NCI-H510A (cell line): ENCODE results near the gene IMMP2L.
"Not testable (repeated sequence)": the region's sequence is repeated elsewhere in the genome, so short reads cannot be mapped to it uniquely, and the experiment has no call there.

Source experiments
- DNase-seq: peaks from one replicate; lab custom pipeline; 2025; lab: John Stamatoyannopoulos, UW

IMMP2L gene

DNA sequence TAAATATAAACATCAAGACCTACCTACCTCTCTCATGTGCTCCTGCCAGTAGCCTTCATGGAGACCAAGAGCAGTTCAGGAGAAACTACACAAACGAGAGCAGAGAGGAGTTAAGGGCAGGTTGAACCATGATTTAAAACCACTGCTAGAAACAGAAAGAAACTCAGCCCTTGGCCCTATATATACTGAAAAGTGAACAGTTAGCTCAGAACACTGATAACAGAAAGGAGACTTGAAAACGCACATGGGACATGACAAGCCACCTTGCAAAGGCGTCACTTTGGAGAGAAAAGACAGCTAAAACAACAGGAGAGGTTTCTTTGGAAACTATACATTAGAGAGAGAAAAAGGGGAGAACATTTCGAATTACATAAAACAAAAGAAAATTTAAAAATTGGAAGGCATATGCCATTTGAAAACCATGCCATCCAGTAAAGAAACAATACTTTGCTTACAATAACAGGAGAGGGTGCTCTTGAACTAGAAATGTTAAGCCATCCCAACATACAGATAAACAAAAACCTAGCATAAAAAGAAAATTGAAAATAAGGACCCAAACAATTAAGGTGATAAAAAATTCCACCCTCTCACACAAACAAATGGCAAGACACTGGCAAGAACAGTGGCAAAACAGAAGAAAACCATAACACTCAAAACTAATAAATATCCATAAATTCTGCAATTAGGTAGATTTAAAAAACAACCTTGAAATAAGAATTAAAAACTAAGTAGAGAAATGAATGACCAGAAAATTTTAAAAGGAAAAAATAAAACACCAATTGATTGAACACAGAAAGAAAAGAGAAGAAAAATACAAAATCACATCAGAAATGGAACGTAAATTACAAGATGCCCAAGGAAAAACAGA, 232.7 kb downstream of the IMMP2L start:
- no peak for DNase-seq

DNA sequence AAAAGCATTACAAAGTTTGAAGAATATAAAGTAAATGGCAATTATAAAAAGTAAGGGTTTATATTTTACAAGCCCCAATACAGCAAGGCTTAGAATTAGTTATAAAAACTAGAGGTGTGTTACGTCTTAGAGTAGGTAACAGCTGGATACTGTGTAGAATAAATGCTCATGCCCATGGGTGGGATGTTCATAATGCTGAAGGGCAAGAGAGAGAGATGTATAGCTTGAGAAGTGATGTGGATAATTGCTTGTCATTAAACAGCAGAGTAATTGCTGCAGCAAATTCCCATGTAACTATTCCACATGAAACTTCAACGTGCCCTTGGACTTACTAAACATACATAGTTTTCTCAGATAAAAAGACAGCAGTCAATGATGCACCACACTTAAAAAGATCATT, 233.8 kb downstream of the IMMP2L start:
- DNase-seq = no peak

DNA sequence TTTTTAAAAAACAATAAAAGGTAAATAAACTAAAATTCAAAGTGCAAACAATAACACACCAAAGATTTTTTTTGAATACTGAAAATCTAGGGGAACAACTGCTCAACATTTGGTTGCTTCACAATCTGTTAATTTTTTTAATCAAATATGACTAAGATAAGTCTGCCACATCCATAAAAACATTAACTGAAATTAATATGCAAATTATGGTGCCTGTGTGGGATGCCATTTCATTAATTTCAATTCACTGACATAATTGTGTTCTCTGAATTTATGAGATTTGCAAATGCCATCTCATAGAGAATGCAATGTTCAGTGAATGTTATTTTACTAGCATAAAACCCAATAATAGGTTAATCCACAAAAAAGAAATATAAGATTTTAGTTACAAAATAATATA, 237.5 kb downstream of the IMMP2L start:
- no peak for DNase-seq

DNA sequence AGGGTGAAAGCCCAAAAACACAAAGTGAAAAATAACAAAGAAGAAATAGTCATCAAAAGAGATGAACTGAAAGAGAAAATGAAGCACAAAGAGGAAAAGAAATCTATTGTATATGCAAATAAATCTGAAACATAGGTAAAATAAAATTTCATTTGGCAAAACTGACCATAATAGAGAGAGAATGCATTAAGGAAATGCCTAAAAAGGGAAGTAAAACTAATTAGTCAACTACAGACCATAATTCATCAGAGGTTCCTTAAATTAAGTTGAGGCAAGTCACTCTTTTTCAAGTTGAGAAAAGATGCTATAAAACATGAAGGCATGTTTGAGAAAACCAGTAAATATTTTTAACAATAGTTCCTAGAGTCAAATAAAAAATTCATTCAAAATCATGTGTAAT, 238.1 kb downstream of the IMMP2L start:
- DNase-seq = no peak

DNA sequence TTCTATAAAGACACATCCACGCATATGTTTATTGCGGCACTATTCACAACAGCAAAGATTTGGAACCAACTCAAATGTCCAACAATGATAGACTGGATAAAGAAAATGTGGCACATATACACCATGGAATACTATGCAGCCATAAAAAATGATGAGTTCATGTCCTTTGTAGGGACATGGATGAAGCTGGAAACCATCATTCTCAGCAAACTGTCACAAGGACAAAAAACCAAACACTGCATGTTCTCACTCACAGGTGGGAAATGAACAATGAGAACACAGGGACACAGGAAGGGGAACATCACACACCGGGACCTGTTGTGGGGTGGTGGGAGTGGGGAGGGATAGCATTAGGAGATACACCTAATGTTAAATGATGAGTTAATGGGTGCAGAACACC, 238.6 kb downstream of the IMMP2L start:
- not testable (repeated sequence) for DNase-seq

DNA sequence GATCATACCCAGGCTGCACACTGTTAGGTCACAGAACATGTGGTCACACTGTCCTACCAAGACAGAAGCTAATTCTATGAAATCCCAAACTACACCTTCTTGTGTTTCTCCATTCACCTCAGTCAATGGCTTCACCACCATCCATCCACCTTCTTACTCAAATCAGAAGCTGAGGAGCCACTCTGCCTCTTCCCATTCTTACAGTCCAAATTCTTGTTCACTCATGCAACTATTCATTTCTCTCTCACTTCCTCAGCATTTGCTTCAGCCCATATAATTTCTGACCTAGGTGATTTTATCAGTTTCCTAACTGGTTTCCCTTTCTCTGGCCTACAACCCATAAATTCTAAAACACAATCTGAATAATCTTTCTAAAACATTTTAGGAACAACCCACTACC, 242.2 kb downstream of the IMMP2L start:
- DNase-seq = no peak

DNA sequence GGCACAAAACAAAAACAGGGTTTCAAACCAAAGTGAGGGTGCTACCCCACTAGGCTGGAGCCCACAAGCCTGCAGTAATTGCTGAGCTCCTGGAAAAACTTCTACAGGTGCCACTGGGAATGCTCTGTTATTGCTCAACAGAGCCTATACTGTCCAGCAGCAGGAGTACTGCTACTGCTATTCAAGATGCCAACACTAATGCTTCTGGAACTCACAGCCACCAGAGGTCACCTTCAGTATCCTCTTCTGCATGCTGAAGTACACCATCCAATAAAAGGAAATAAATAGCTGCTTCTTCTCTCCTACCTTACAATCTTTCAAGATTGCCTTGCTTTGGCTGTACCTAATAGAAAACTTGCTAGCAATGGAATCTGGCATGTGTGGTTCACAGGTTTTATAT, 249.3 kb downstream of the IMMP2L start:
- DNase-seq = no peak

DNA sequence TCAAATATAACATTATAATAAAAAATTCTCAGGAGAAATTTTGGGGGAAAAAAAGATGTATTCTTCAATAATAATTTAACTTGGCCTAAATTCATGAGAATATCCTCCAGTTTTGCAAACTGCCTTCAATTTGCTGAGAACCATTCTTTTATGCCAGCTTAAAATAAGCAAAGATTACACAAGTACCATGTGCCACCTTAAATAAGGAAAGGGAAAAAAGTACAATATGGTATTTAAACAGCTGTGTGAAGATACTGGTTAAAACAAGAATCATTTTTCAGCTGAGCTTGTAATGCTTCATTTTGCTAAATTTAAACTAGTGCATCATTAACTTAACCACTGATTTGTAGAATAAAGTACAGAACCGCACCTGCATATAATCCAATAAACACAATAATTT, 253.6 kb downstream of the IMMP2L start:
- DNase-seq = no peak

DNA sequence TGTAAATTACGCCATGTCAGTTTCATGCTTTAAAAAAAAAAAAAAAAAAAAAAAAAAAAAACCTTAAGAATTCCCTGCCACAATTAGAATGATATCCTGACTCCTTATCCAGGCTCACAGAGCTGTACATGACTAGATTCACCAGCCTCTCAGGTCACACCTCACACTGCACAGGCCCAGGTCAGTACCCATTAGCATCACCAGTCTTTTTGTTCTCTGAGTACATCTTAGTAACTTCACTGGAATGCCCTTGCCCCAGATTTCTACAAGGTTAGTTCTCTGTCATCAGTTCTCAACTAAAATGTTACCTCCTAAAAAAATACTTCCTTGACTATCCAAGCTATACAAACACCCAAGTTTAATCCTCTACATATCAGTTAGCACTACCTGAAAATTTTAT, 260.4 kb downstream of the IMMP2L start:
- no peak for DNase-seq

DNA sequence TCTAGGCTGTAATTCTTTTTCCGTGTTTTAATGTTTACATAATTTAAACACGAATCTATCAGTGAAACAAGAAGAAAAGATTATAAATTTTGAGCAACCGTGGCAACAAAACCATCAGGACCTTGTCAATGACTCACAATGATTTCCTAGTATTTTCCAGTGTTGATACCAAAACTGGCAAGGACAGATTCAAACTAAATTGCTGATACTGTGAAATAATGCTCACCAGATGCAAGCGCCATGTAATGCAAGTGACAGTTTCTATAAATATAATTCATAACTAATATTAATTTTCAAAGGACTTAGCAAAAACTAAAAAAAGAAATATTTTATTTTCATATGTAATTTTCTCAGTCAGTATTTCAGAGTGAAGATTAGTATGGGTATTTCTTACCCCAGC, 267.8 kb downstream of the IMMP2L start:
- no peak for DNase-seq

DNA sequence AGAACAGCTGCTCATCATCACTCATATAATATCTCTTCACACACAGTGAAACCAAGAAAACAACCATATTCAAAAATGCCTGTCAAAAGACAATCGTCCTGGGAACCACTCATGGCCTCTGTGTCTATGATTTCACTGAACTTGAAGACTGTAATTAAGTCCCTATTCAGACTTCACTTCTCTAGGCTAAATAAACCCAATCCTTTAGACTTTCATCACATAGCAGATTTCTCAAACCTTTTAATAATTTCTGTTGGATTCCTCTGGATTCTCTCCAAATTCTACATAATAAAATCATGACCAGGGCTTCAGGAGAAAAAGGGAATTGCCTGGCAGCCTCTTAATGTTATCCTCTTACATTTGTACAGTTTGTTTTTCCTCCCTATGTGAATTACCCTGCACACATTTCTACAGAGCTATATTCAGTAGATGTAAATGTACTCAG, 270.2 kb downstream of the IMMP2L start:
- no peak for DNase-seq

DNA sequence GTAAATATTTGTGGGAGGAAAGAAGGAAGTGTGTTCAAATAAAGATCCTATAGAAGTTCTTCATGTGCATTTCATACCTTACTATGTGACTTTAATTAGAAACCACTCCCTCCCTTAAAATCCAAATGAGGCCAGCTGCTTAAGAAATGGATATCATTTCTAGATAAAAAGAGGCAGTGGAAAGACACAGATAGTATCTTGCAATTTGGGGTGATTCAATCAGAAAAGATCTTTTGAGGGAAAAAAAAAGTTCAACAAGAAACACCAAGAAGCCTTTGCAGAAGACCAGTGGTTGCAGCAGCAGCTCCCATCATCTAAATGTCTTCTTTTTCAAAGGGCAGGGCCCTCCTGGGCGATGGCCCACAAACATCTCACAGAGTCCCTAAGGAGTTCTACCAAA, 271.3 kb downstream of the IMMP2L start:
- DNase-seq = no peak

DNA sequence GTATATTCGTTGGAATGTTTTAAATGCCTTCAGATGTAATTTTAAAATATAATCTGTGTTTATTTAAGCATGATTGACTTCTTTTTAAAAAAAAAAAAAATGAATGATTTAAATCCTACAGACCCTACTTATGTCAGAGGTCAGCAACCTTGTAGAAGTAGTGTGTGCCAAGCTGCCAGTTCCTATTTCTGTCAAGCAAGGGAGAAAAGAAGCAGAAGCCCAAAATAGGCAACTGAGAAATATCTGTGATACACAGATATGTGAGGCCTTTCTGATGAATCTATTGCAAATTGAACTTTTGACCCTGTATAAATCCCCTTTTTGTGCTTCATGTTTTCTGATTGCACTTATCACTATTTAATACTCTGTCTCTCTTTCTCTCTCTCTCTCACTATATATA, 271.9 kb downstream of the IMMP2L start:
- DNase-seq = no peak

DNA sequence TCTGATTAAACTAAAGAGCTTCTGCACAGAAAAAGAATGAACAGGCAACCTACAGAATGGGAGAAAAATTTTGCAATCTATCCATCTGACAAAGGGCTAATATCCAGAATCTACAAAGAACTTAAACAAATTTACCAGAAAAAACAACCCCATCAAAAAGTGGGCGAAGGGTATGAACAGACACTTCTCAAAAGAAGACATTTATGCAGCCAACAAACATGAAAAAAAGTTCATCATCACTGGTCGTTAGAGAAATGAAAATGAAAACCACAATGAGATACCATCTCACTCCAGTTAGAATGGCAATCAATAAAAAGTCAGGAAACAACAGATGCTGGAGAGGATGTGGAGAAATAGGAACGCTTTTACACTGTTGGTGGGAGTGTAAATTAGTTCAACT, 273.9 kb downstream of the IMMP2L start:
- not testable (repeated sequence) for DNase-seq

DNA sequence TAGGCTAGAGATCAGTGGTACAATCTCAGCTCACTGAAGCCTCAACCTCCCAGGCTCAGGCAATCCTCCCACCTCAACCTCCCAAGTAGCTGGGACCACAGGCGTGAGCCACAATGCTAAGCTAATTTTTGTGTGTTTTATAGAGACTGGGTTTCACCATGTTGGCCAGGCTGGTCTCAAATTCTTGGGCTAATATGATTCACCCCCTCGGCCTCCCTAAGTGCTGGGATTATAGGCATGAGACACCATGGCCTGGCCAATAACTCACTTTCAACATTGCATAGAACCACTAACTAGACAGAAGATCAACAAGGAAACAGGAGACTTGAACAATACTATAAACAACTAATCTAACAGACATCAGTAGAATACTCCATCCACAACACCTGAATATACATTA, 279.7 kb downstream of the IMMP2L start:
- no peak for DNase-seq

DNA sequence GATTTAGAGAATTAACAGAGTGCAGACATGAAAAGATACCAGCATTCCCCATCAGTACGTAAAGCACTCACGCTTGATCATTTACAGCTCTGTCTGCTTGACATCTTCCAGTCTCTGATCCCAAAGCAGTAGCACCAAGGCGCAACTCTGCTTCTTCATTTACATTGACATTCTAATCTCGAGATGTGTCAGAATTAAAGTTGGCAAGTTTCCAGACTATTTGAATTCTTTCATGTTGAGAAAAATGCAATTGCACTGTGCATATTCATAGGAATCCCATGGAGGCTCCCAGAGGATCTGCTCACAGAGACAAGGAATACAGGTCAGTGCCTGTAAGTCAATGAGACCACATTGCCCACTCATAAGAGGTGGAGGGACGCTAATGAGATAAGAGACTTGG, 287.4 kb downstream of the IMMP2L start:
- DNase-seq = no peak

DNA sequence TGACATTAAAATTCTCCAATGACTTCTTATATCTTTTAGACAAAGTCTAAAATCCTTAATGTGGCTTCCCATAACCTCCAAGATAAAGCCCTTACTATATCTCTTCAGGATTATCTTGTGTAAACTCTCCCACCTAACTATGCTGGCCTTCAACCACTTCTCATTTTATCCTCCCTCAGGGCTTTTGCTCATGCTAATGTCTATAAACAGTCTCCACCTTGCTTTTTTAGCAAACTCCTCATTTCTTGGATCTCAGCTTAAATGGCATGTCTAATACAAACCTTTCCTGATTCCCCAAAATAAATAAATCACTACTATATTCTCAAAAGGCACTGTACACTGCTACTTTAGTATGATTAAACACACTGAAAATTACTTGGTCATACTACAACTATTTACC, 290.2 kb downstream of the IMMP2L start:
- DNase-seq = no peak

DNA sequence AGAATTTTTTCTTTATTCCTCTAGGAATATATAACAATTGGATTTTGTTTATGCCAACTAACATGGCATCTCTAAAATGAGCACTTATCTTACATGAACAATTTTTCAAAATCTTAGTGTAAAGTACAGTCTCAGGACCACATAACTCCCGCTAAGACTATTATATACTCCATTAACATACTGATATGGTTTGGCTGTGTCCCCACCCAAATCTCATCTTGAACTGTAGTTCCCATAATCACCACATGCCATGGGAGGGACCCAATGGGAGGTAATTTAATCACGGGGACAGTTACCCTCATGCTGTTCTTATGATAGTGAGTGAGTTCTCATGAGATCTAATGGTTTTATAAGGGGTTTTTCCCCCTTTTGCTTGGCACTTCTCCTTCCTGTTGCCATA, 291.5 kb downstream of the IMMP2L start:
- DNase-seq = not testable (repeated sequence)

DNA sequence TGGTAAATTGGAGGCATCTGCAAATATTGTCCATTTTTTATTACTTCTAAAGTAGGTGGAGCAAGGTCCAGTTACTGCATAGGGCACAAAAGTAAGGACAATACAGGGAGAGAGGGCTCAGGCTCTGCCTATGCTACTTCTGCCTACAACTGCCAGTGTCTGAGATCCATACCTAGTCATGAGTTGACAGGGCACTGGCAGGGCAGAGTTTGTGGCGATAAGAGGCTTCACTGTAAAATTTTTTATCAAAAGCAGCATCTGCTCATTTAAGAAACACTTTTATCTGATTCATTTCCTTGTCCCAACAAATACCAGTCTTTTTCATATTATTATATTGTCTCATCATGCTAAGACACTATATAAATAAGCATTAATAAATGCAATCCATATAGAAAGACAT, 293.4 kb downstream of the IMMP2L start:
- DNase-seq = no peak

DNA sequence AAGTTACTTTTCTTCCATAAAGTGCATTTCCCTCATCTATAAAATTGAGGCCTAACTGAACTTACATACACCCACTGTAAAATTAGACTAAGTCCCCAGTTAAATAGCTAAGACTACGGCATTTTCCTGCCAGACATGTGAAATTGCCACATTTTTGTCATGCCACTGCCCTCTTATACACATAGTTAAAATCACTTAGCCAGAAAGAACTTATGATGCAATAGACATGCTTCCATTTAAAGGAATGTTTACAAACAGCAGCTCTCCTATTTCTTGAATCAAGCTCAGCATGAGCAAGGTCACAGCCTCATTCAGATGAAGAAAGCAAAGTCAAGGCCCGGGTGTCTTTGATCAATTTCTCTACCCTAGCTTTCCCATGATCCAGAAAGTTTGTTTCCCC, 295.7 kb downstream of the IMMP2L start:
- DNase-seq = no peak

DNA sequence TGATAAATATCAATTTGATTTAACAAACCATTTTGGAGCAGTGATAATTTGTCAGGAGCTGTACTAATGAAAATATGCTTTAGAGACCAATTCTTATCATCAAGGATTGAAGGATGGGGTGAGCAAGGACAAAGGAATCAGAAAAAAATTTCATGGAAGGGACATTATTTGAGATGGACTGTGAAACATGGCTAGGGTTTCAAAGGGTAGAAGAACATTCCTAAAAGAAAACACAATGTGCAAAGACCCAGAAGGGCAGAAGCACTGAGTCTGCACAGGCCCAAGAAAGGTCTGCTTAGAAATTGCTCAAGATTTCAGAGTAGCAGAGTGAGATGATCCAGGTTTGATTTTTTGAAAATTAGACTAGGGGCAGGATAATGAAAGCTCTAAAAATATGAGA, 296.9 kb downstream of the IMMP2L start:
- no peak for DNase-seq

DNA sequence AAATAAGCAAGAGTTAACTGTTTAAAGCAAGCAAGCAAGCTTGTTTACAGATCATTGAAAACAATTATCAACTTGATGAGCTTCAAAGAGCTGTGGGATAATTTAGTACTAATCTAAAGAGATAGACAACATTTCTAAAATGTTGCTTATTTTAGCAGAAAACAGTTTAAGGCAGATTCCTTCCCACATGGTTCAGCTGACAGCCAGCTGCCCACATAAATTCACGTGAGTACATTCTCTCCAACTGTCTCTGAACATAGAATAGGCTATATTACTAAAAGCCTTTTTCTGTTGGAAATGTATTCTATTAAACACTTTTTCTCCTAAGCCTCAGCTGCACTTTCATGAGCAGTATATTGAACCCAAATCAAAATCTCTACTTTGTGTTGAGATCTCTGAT, 297.3 kb downstream of the IMMP2L start:
- DNase-seq = no peak

DNA sequence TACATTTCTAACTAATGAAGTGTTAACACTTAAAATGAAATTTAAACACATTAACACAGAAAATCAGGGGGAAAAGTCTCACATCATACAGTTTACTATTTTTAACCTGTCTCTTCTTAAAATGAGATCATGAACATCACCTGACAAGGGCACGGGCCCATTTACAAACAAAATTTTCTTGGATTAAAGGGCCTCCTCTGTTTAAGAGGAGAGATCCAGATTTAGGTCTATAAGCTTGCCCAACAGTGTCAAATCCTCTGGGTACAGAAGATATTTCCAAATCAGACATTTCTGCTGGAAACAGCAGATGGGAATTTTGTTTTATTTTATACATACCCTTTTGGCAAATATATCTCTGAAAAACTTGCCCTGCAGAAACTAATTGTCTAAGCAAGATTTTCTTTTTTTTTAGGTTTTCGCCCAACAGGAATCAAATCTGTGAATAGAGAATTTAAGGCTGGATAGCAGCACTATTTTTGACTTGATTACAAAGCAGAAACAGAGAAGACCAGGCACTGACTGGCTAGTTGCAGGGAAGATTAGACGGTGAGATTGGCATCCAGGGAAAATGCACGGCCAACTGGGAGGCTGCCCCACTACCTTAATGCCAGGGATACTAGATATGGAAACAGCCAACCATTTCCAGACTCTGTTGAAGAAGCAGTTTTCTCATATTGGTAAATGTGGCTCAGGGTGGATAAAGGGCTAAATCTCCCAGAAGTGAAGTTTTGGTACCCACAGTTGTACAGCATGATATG, 298.0 kb downstream of the IMMP2L start:
- DNase-seq = no peak
